ENCODE results near the gene IDE.

GRCh38 chr10:92571649-92572048 is 2.2 kb downstream of the IDE start:
- TF ChIP-seq EZH2 (IDR thresholded peaks at IDR 0.05; ENCODE audit: insufficient read depth, poor library complexity, severe bottlenecking): no peak
- no peak for TF ChIP-seq EZH2phosphoT487 (IDR thresholded peaks at IDR 0.05; ENCODE audit: insufficient read depth, low read depth)

Data from GM23248 (cell line).